Body of pancreas (tissue), 4 donors: ENCODE data around the gene GPN2. TPM values are rescaled to one million over a fixed set of nuclear protein-coding genes. Genes with fewer than 3 reads are reported as not detected.
A peak's percentile ranks its signal among the peaks of the same experiment; 100 is the strongest.
"Not testable (repeated sequence)": the region's sequence is repeated elsewhere in the genome, so short reads cannot be mapped to it uniquely, and the experiment has no call there.

Experiments
- ATAC-seq: fragments of 150-250 bp; one replicate; pipeline ENCODE4 v1.9.1; 2016
- DNase-seq, 4 donors: peaks; one replicate each; pipeline ENCODE4 v3.0.0-alpha.2; 2019
- H3K27ac ChIP-seq, 4 donors: fragments of 200-600 bp; sonication (generic); 1 replicate in 3 of 4; 2 replicates in 1 of 4; pipeline versions ENCODE4 v1.5.1 to v1.6.1; 2016 to 2019; ENCODE audit warnings: mild to moderate bottlenecking in 1 of 4, mixed read lengths in 1 of 4, moderate library complexity in 1 of 4
- H3K27me3 ChIP-seq, 2 donors: fragments of 200-600 bp; sonication (generic); one replicate each; pipeline ENCODE4 v1.6.0; 2016; ENCODE audit warnings: mild to moderate bottlenecking in 1 of 2
- H3K36me3 ChIP-seq, 2 donors: fragments of 200-600 bp; sonication (generic); replicated peaks in 1 of 2; 2 replicates each; pipeline ENCODE4 v1.5.1; 2016; ENCODE audit warnings: low read depth in 2 of 2; ENCODE audit not compliant: insufficient read depth in 1 of 2
- H3K4me1 ChIP-seq: fragments of 200-600 bp; sonication (generic); one replicate; pipeline ENCODE4 v1.6.0; 2016
- H3K4me3 ChIP-seq, 2 donors: fragments of 200-600 bp; sonication (generic); 1 replicate in 1 of 2; 2 replicates in 1 of 2; pipeline ENCODE4 v1.5.1; 2016 to 2019
- H3K9me3 ChIP-seq, 3 donors: fragments of 200-600 bp; sonication (generic); 1 replicate in 2 of 3; 2 replicates in 1 of 3; pipeline ENCODE4 v1.5.1; 2016
- POLR2A ChIP-seq, 3 donors: fragments of 450-650 bp; IDR thresholded peaks; one replicate each; pipeline ENCODE4 v1.6.1; 2016; ENCODE audit warnings: antibody characterized with exemption in 3 of 3, mild to moderate bottlenecking in 2 of 3
- WGBS, 2 donors: methylation state at CpG; one replicate each; pipeline ENCODE4 v1.1.5; 2017; 5-methylcytosine and 5-hydroxymethylcytosine counted together
- intact Hi-C: fragments of 100-400 bp; cut with DNase I; formaldehyde crosslinking; loops from one replicate; pipeline ENCODE4 v1.15.1; 2023
- total RNA-seq, 2 donors: library from RNA; depleted of rRNA; stranded (reverse); fragments of >200 nt; gene quantifications; one replicate each; pipeline ENCODE4 v1.1.0, GENCODE V29; 2016
- TF ChIP-seq, protein P1 (sequence below), 7 experiments: fragments of 450-650 bp in 4 of 7; fragments of 200-600 bp in 3 of 7; sonication (generic) in 3 of 7; IDR thresholded peaks; one replicate each; pipeline ENCODE4 v1.5.1; 2016 to 2019; ENCODE audit warnings: antibody characterized with exemption in 7 of 7

The GPN2 gene
- total RNA-seq, 2 donors from 2014 or later, result 8.8 to 21.4 TPM

DNA sequence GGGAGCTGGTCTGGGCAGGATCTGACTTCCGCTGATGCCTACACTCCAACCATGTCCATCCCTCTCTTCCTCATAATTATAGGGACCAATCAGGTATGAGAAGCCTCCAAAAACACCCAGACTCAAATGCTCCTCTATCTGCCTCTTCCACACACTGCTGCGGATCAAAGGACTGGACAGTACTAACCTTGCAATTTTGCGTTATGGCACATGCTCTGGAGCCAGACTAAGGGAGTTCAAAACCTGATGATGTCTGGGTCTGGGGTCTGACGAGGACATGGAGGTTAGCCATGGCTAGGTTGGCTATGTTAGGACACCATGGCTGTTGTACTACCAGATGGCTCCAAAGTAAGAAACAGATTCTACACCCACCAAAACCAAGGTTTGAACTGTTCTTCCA, 10.3 kb downstream of the GPN2 start:
- DNase-seq (no peak), ATAC-seq (no peak)
- Histone ChIP-seq H3K27ac (no peak overlapping the region), H3K27me3 (no peaks in the 10 kb centered on the region), H3K4me1 (no peaks in the 10 kb centered on the region), H3K4me3 (no peak overlapping the region), H3K9me3 (no peaks in the 10 kb centered on the region), H3K36me3 (peaks cover 21 to 42% of the 10 kb centered on the region in 2 donors)
- 89 to 94% methylated on average over 4 of the region's 4 CpGs for WGBS, 2 donors
- intact Hi-C loops, result no loop called here
- no peak for TF ChIP-seq POLR2A (IDR thresholded peaks at IDR 0.05)
- TF ChIP-seq, protein P1, sequence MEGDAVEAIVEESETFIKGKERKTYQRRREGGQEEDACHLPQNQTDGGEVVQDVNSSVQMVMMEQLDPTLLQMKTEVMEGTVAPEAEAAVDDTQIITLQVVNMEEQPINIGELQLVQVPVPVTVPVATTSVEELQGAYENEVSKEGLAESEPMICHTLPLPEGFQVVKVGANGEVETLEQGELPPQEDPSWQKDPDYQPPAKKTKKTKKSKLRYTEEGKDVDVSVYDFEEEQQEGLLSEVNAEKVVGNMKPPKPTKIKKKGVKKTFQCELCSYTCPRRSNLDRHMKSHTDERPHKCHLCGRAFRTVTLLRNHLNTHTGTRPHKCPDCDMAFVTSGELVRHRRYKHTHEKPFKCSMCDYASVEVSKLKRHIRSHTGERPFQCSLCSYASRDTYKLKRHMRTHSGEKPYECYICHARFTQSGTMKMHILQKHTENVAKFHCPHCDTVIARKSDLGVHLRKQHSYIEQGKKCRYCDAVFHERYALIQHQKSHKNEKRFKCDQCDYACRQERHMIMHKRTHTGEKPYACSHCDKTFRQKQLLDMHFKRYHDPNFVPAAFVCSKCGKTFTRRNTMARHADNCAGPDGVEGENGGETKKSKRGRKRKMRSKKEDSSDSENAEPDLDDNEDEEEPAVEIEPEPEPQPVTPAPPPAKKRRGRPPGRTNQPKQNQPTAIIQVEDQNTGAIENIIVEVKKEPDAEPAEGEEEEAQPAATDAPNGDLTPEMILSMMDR (IDR thresholded peaks at IDR 0.05), result no peak

GRCh38 chr1:26877326-26877725, 12.8 kb downstream of the GPN2 start:
- ATAC-seq (no peak), DNase-seq (no peak)
- Histone ChIP-seq H3K9me3 (no peaks in the 10 kb centered on the region), H3K27ac (no peak overlapping the region), H3K27me3 (no peaks in the 10 kb centered on the region), H3K36me3 (peaks cover under 1 to 22% of the 10 kb centered on the region in 2 donors), H3K4me3 (no peak overlapping the region), H3K4me1 (no peaks in the 10 kb centered on the region)
- 62 to 75% methylated on average over 2 of the region's 2 CpGs for WGBS, 2 donors
- intact Hi-C loops, result no loop called here
- TF ChIP-seq POLR2A (IDR thresholded peaks at IDR 0.05), result no peak
- TF ChIP-seq, protein P1 (IDR thresholded peaks at IDR 0.05), result no peak

GRCh38 chr1:26874896-26875295, 15.2 kb downstream of the GPN2 start:
- no peak overlapping the region for H3K27ac ChIP-seq
- no peak for DNase-seq

DNA sequence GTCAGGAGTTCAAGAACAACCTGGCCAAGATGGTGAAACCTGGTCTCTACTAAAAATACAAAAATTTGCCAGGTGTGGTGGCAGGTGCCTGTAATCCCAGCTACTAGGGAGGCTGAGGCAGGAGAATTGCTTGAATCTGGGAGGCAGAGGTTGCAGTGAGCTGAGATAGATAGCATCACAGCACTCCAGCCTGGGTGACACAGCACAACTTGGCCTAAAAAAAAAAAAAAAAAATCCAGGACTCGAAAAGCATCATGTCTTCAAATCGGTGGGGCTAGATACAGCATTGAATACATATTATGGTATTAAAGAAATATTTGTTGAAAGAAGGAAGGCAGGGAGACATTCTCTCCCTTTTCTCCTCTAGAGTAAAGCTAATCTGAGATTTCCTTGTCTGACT, 17.0 kb downstream of the GPN2 start:
- H3K9me3 ChIP-seq, DNase-seq, H3K4me1 ChIP-seq, H3K36me3 ChIP-seq, ATAC-seq, H3K27me3 ChIP-seq, intact Hi-C loops, H3K27ac ChIP-seq, H3K4me3 ChIP-seq: not testable (repeated sequence)
- 64 to 76% methylated on average over 2 of the region's 2 CpGs for WGBS, 2 donors

More at GRCh38 chr1:26874896-26875295, 15.2 kb downstream of the GPN2 start:
- TF ChIP-seq, protein P1 (IDR thresholded peaks at IDR 0.05), result no peak
- TF ChIP-seq POLR2A (IDR thresholded peaks at IDR 0.05), result no peak
- Histone ChIP-seq H3K36me3 (peaks cover 0 to 10% of the 10 kb centered on the region in 2 donors), H3K4me3 (no peak overlapping the region), H3K9me3 (no peaks in the 10 kb centered on the region), H3K27me3 (no peaks in the 10 kb centered on the region), H3K4me1 (no peaks in the 10 kb centered on the region)
- ATAC-seq, result no peak
- 64 to 86% methylated on average over 4 of the region's 4 CpGs for WGBS, 2 donors
- intact Hi-C loops, result no loop called here

DNA sequence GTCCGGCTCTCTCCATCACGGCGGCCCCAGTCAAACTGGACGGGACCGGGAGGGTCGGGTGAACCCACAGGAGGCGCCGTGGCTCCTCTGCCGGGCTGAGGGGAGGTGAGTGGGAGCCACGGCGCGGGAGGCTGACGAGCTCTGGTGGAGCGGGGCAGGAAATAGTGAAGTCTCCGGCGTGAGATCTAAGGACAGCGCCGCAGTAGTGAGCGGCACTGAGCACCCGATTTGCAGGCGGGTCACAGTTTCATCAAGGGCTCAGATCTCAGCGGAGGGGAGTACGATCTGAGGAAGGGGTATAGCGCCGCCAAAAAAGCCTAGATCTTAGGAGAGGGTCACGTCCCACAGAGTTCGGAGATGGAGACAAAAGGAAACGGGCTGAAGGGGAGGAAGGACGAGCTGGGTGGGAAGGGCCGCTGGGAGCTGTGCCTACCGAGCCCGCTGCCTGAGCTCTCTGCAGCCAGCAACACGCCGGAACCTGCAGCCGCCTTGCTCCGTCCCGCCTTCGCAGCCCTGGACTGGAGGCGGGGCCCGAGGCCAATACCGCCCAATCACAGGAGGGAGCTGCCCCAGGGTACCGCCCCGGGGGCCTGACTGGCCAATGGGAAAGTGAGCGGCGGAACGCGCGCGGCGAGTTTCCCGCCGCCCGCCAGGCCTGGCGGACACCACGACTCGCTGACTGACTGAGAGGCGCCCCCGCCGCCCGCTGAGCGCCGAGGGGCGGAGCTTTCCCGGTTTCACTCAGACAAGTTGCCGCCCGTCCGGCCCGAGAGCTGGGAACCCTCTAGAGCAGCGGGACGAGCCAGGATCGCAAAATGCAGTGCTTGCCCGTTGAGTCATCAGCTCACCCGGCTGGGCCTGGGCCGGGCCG, 25.2 kb downstream of the GPN2 start:
- 1 to 2% methylated on average over 14 to 75 of the region's 75 CpGs for WGBS, 2 donors
- peak; percentile 97 to 98 (median 98) for DNase-seq
- no peaks in the 10 kb centered on the region for H3K27me3 ChIP-seq
- peak; percentile 95 for ATAC-seq
- H3K4me1 ChIP-seq, result peaks cover 32% of the 10 kb centered on the region
- TF ChIP-seq POLR2A (IDR thresholded peaks at IDR 0.05), result peak; percentile 78 to 92 (median 89)
- TF ChIP-seq, protein P1 (IDR thresholded peaks at IDR 0.05), result peak in 1 of 7 experiments; percentile 36
- H3K27ac ChIP-seq, result peak overlapping the region; percentile 93 to 98 (median 96)
- H3K4me3 ChIP-seq, result peak overlapping the region; percentile 19 to 34
- H3K36me3 ChIP-seq, result no peaks in the 10 kb centered on the region
- intact Hi-C loops, result no loop called here
- no peaks in the 10 kb centered on the region for H3K9me3 ChIP-seq
